ENCODE results near the gene ASS1. TPM values are rescaled to one million over a fixed set of nuclear protein-coding genes. Genes with fewer than 3 reads are reported as not detected.

ASS1 gene
- total RNA-seq, 1 donor from 2014 or later = 71.3 TPM

- no peak overlapping the region for H3K4me3 ChIP-seq
- H3K27me3 ChIP-seq (ENCODE audit: low read depth) = peaks cover 48% of the 10 kb centered on the region
- no peak for TF ChIP-seq CTCF (IDR thresholded peaks at IDR 0.05; ENCODE audit: borderline replicate concordance)
These were observed 99.6 kb downstream of the ASS1 start for GRCh38 chr9:130544364-130544763.

GRCh38 chr9:130548103-130548502, 103.3 kb downstream of the ASS1 start:
- TF ChIP-seq CTCF (IDR thresholded peaks at IDR 0.05; ENCODE audit: borderline replicate concordance) = no peak
- peaks cover 8% of the 10 kb centered on the region for H3K9me3 ChIP-seq (replicated peaks)
- no peak for DNase-seq

More at GRCh38 chr9:130544364-130544763, 99.6 kb downstream of the ASS1 start:
- intact Hi-C loops (cut with micrococcal nuclease) = loop anchor here (5.0 kb wide), 1 partner anchor 103 kb away; no protein-coding TSS in a partner anchor
- DNase-seq = no peak
- Histone ChIP-seq H3K36me3 (no peaks in the 10 kb centered on the region), H3K27ac (replicated peaks) (no peak overlapping the region), H3K4me1 (no peaks in the 10 kb centered on the region), H3K9me3 (replicated peaks) (peaks cover 4% of the 10 kb centered on the region)

GRCh38 chr9:130549093-130549735, 104.5 kb downstream of the ASS1 start:
- intact Hi-C loops (cut with micrococcal nuclease) = no loop called here
- Histone ChIP-seq H3K36me3 (no peaks in the 10 kb centered on the region), H3K27ac (replicated peaks) (no peak overlapping the region), H3K4me3 (no peak overlapping the region), H3K9me3 (replicated peaks) (peaks cover 8% of the 10 kb centered on the region), H3K27me3 (ENCODE audit: low read depth) (peaks cover 22% of the 10 kb centered on the region), H3K4me1 (no peaks in the 10 kb centered on the region)
- no peak for DNase-seq
- TF ChIP-seq CTCF (IDR thresholded peaks at IDR 0.05; ENCODE audit: borderline replicate concordance) = no peak

More at GRCh38 chr9:130548103-130548502, 103.3 kb downstream of the ASS1 start:
- no peak overlapping the region for H3K4me3 ChIP-seq
- H3K27ac ChIP-seq (replicated peaks) = no peak overlapping the region
- no peaks in the 10 kb centered on the region for H3K4me1 ChIP-seq
- intact Hi-C loops (cut with micrococcal nuclease) = no loop called here
- peaks cover 17% of the 10 kb centered on the region for H3K27me3 ChIP-seq (ENCODE audit: low read depth)
- no peaks in the 10 kb centered on the region for H3K36me3 ChIP-seq

Other genes with a start within 250 kb of the ASS1 start
- gene HMCN2, start 179.2 kb upstream of the ASS1 start, total RNA-seq = 5.5 TPM
- 22.6 TPM for gene FUBP3, start 134.6 kb downstream of the ASS1 start, total RNA-seq
- gene PRDM12, start 219.6 kb downstream of the ASS1 start, total RNA-seq = not detected
- 12.0 TPM for gene EXOSC2, start 248.8 kb downstream of the ASS1 start, total RNA-seq